ENCODE results near the gene ABI1. TPM values are rescaled to one million over a fixed set of nuclear protein-coding genes. Genes with fewer than 3 reads are reported as not detected.

Gene ABI1
- polyA plus RNA-seq, 1 donor from 2014 or later = 50.4 TPM

- Histone ChIP-seq H3K27ac (ENCODE audit: low read length) (no peak overlapping the region), H3K9me3 (ENCODE audit: low read length) (no peaks in the 10 kb centered on the region), H3K79me2 (replicated peaks; ENCODE audit: insufficient read depth, low read length) (peaks cover 35% of the 10 kb centered on the region), H3K27me3 (ENCODE audit: insufficient read depth, low read depth, low read length) (no peaks in the 10 kb centered on the region), H3K4me3 (ENCODE audit: low read length) (no peak overlapping the region), H2AFZ (ENCODE audit: low read depth, low read length) (no peak overlapping the region), H3K36me3 (ENCODE audit: insufficient read depth, low read length) (no peaks in the 10 kb centered on the region), H4K20me1 (ENCODE audit: insufficient read depth) (no peaks in the 10 kb centered on the region), H3K9me2 (ENCODE audit: insufficient read depth, low read length) (no peaks in the 10 kb centered on the region), H3K4me2 (ENCODE audit: low read length) (no peak overlapping the region), H3K9ac (ENCODE audit: low read length) (no peak overlapping the region), H3F3A (ENCODE audit: insufficient read depth, low read length, poor library complexity, severe bottlenecking) (no peaks in the 10 kb centered on the region)
- TF ChIP-seq POLR2AphosphoS5 (IDR thresholded peaks at IDR 0.05) (no peak), EP300 (conservative IDR thresholded peaks at IDR 0.05; ENCODE audit: poor library complexity, severe bottlenecking) (no peak), MXI1 (conservative IDR thresholded peaks at IDR 0.05; ENCODE audit: poor library complexity, severe bottlenecking) (no peak), EZH2 (IDR thresholded peaks at IDR 0.05; ENCODE audit: borderline replicate concordance, insufficient read depth, low read length, poor library complexity, severe bottlenecking) (no peak), SMC3 (conservative IDR thresholded peaks at IDR 0.05; ENCODE audit: poor library complexity) (no peak), TAF1 (IDR thresholded peaks at IDR 0.05; ENCODE audit: low read depth) (no peak), REST (IDR thresholded peaks at IDR 0.05; ENCODE audit: borderline replicate concordance) (no peak), CTCF (IDR thresholded peaks at IDR 0.05; ENCODE audit: poor library complexity, severe bottlenecking) (no peak), RAD21 (conservative IDR thresholded peaks at IDR 0.05) (no peak)
Measured at GRCh38 chr10:26801274-26801673, 59.5 kb downstream of the ABI1 start.

- Histone ChIP-seq H3K27ac (ENCODE audit: low read length) (no peak overlapping the region), H3K36me3 (ENCODE audit: insufficient read depth, low read length) (no peaks in the 10 kb centered on the region), H3K4me3 (ENCODE audit: low read length) (no peak overlapping the region), H3K9ac (ENCODE audit: low read length) (no peak overlapping the region), H3K79me2 (replicated peaks; ENCODE audit: insufficient read depth, low read length) (peaks cover 41% of the 10 kb centered on the region), H3K4me2 (ENCODE audit: low read length) (no peak overlapping the region), H2AFZ (ENCODE audit: low read depth, low read length) (no peak overlapping the region), H3K9me3 (ENCODE audit: low read length) (no peaks in the 10 kb centered on the region), H3K9me2 (ENCODE audit: insufficient read depth, low read length) (no peaks in the 10 kb centered on the region), H4K20me1 (ENCODE audit: insufficient read depth) (no peaks in the 10 kb centered on the region), H3K27me3 (ENCODE audit: insufficient read depth, low read depth, low read length) (no peaks in the 10 kb centered on the region), H3F3A (ENCODE audit: insufficient read depth, low read length, poor library complexity, severe bottlenecking) (no peaks in the 10 kb centered on the region)
- TF ChIP-seq EZH2 (IDR thresholded peaks at IDR 0.05; ENCODE audit: borderline replicate concordance, insufficient read depth, low read length, poor library complexity, severe bottlenecking) (no peak), REST (IDR thresholded peaks at IDR 0.05; ENCODE audit: borderline replicate concordance) (no peak), TAF1 (IDR thresholded peaks at IDR 0.05; ENCODE audit: low read depth) (no peak), EP300 (conservative IDR thresholded peaks at IDR 0.05; ENCODE audit: poor library complexity, severe bottlenecking) (no peak), RAD21 (conservative IDR thresholded peaks at IDR 0.05) (no peak), POLR2AphosphoS5 (IDR thresholded peaks at IDR 0.05) (no peak), SMC3 (conservative IDR thresholded peaks at IDR 0.05; ENCODE audit: poor library complexity) (no peak), CTCF (IDR thresholded peaks at IDR 0.05; ENCODE audit: poor library complexity, severe bottlenecking) (no peak), MXI1 (conservative IDR thresholded peaks at IDR 0.05; ENCODE audit: poor library complexity, severe bottlenecking) (no peak)
Measured at GRCh38 chr10:26800468-26800867, 60.3 kb downstream of the ABI1 start.
